Suprapubic skin (tissue), 4 donors: ENCODE data around the gene HIRIP3.

Source experiments
- POLR2A ChIP-seq, 2 donors: fragments of 450-650 bp; IDR thresholded peaks; one replicate each; pipeline ENCODE4 v1.6.1; 2017; ENCODE audit warnings: antibody characterized with exemption in 2 of 2, mild to moderate bottlenecking in 2 of 2, moderate library complexity in 2 of 2
- POLR2AphosphoS5 ChIP-seq, 3 donors: sonication (generic); formaldehyde crosslinking; IDR thresholded peaks; one replicate each; pipeline ENCODE4 v1.6.1; 2017; ENCODE audit warnings: antibody characterized with exemption in 3 of 3
- TF ChIP-seq, protein P1 (sequence below), 2 donors: fragments of 200-600 bp in 1 of 2; fragments of 450-650 bp in 1 of 2; sonication (generic) in 1 of 2; IDR thresholded peaks; one replicate each; pipeline ENCODE4 v1.5.1; 2016 to 2019; ENCODE audit warnings: antibody characterized with exemption in 2 of 2, mild to moderate bottlenecking in 1 of 2, moderate library complexity in 1 of 2

- TF ChIP-seq POLR2AphosphoS5 (IDR thresholded peaks at IDR 0.05) (no peak), POLR2A (IDR thresholded peaks at IDR 0.05) (no peak)
- TF ChIP-seq, protein P1, sequence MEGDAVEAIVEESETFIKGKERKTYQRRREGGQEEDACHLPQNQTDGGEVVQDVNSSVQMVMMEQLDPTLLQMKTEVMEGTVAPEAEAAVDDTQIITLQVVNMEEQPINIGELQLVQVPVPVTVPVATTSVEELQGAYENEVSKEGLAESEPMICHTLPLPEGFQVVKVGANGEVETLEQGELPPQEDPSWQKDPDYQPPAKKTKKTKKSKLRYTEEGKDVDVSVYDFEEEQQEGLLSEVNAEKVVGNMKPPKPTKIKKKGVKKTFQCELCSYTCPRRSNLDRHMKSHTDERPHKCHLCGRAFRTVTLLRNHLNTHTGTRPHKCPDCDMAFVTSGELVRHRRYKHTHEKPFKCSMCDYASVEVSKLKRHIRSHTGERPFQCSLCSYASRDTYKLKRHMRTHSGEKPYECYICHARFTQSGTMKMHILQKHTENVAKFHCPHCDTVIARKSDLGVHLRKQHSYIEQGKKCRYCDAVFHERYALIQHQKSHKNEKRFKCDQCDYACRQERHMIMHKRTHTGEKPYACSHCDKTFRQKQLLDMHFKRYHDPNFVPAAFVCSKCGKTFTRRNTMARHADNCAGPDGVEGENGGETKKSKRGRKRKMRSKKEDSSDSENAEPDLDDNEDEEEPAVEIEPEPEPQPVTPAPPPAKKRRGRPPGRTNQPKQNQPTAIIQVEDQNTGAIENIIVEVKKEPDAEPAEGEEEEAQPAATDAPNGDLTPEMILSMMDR (IDR thresholded peaks at IDR 0.05) = no peak
These were observed 9.4 kb upstream of the HIRIP3 start for GRCh38 chr16:30004811-30005242.
